HG03460 (cell line): ENCODE measurements around the gene DFFA.

Source experiments
- ATAC-seq: cut with Tn5 transposase; IDR thresholded peaks from one replicate; pipeline ENCODE4 v1.9.1; 2021; ENCODE audit not compliant: unreplicated experiment

DFFA gene

GRCh38 chr1:10472220-10473144 is at the start of gene DFFA:
DFFA (minus strand) TSS chr1:10472529; CDS start chr1:10472458, 71 bp downstream.
- peak; percentile 75 for ATAC-seq

GRCh38 chr1:10521537-10522157 is 49.3 kb upstream of the DFFA start:
- no peak for ATAC-seq

- no peak for ATAC-seq
Observed at GRCh38 chr1:10520952-10521351, 48.6 kb upstream of the DFFA start.

GRCh38 chr1:10520497-10520896 is 48.2 kb upstream of the DFFA start:
- no peak for ATAC-seq

- ATAC-seq: no peak
Observed at GRCh38 chr1:10519016-10519417, 46.7 kb upstream of the DFFA start.

- ATAC-seq: no peak
Observed at GRCh38 chr1:10517677-10517982, 45.3 kb upstream of the DFFA start.

GRCh38 chr1:10516925-10517676 is 44.8 kb upstream of the DFFA start:
- ATAC-seq: no peak

GRCh38 chr1:10515976-10516750 is 43.8 kb upstream of the DFFA start:
- ATAC-seq: no peak

GRCh38 chr1:10515301-10515975 is 43.1 kb upstream of the DFFA start:
- no peak for ATAC-seq

- ATAC-seq: no peak
Observed at GRCh38 chr1:10514490-10515235, 42.3 kb upstream of the DFFA start.

GRCh38 chr1:10513199-10513598 is 40.9 kb upstream of the DFFA start:
- ATAC-seq: no peak

- ATAC-seq: no peak
Observed at GRCh38 chr1:10511494-10511885, 39.2 kb upstream of the DFFA start.

GRCh38 chr1:10510520-10511493 is 38.5 kb upstream of the DFFA start:
- peak; percentile 91 for ATAC-seq

- ATAC-seq: no peak
Observed at GRCh38 chr1:10509809-10510509, 37.6 kb upstream of the DFFA start.

GRCh38 chr1:10508511-10508951 is 36.2 kb upstream of the DFFA start:
- ATAC-seq: no peak

- ATAC-seq: no peak
Observed at GRCh38 chr1:10507111-10507879, 35.0 kb upstream of the DFFA start.

- ATAC-seq: no peak
Observed at GRCh38 chr1:10506677-10507047, 34.3 kb upstream of the DFFA start.
